Stimulated activated CD8-positive, alpha-beta memory T cell treated with anti-CD3 and anti-CD28 coated beads, Interleukin-4, amount 100 ng/mL, for 24 hours (primary cell): ENCODE results near the gene RNF214.
"Not testable (repeated sequence)": the region's sequence is repeated elsewhere in the genome, so short reads cannot be mapped to it uniquely, and the experiment has no call there.

Experiments used
- DNase-seq: peaks from one replicate; pipeline ENCODE4 v3.0.0-alpha.2; 2020; ENCODE audit warnings: low read depth

The RNF214 gene

DNA sequence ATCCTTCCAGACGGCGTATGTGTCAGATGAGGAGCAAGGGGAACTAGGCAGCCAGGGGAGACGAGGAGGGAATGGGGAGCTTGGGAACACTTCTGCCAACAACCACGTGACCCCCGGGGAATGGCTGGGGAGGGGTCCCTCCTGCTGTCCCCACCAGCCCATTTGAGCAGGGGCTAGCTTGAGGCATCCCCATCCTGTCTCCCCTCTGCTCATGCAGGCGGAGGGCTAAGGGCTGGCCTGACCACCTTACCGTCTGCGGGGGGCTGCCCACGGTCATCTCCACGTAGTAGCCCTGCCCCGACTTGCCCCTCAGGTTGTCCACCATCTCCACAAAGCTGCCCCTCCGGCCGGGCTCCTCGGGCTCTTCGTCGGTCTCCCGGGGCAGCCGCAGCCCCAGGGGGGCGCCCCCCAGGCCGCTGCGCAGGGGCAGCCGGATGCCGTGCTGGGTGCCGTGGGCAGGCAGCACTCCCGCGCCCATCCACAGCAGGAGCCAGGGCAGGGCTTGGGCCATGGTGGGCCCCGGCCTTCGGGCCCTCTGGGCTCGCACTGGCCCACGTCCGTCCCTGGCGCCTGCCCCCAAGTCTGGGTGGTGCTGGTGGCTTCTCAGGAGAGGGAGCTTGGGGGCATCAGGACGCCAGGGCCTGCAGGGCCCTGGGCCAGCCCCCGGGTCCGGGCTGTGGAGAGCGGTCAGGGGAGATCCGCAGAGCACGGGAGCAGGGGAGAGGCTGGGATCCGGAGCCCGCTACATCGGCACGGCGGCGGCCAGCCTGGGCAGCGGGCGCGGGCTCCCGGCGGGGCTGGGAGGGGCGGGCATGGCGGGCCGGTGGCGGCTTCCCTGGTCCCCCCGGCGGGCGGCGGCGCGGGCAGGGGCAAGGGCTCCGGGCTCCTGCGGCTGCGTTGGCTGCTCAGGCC, 83.1 kb downstream of the RNF214 start:
- DNase-seq = no peak

DNA sequence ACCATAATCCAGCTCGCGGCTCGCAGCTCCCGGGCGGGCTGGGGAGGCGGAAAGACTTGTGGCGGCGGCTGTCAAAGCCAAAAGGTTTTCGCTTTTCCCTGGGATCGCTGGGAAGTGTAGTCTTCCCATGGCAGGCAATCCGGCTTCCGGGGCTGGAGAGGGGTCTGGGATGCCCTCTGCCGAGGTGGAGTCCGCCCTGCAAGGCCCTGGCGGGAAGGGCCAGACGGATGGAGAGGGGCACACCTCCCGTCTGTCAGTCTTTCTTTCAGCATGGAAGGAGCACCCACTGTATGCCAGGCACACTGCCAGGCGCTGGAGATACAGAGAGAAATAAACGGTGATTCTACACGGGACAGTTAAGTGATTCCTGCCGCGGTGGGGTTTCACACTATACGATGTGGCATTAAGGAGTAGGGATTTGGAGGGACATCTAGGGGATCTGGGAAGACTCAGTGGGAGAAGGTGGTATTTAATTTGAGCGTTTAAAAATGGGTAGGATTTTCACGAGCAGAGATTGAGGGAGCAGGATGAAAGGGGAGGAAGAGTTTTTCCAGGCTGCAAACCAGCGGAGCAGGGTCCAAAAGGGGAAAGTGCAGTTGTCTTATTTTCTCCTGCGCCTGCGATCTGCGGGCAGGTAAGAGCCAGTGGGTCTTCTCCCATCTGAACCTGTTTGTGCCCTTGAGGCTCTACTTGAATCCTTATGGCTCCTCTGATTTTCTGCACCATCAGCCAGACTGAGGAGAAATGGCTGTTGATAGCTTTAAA, 83.9 kb downstream of the RNF214 start, which contains the start of gene BACE1:
Gene BACE1 (minus strand): TSS at position 60 of the 765 bp plus-strand sequence. CDS start 461 bp downstream, outside the sequence.
- DNase-seq = no peak

DNA sequence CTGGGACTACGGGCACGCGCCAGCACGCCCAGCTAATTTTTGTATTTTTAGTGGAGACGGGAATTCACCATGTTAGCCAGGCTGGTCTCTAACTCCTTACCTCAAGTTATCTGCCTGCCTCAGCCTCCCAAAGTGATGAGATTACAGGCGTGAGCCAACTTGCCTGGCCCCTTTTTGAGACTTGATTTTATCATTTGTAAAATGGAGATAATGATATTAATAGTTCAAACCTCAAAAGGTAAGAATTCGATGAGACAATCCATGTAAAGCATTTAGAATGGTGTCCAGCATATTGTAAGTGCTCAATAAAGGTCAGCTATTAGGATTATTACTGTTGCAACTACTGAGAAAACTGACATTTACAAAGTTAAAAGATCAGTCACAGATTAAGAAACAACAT, 86.3 kb downstream of the RNF214 start:
- DNase-seq = no peak

DNA sequence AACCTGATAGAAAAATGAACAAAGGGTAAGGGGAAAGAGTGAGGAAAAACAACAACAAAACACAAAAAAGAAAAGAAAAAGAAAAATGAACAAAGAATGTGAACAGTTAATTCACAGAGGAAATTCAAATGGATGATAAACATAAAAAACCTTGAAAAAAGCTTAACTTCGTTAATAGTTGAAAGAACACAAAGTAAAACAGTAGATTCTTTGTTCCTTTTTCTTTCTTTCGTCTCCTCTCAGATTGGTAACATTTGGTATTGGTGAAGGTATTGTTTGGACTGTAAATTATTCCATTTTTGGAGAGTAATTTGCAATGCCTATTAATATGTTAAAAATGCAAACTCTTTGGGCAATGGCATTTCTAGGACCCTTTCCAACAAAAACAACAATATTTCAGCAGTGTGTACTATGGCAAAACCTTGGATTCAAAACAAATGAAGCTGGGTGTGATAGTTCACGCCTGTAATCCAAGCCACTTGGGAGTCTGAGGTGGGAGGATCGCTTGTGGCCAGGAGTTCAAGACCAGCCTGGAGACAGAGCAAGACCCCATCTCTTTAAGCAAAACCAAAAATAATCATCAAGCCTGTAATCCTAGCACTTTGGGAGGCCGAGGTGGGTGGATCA, 86.9 kb downstream of the RNF214 start:
- no peak for DNase-seq

DNA sequence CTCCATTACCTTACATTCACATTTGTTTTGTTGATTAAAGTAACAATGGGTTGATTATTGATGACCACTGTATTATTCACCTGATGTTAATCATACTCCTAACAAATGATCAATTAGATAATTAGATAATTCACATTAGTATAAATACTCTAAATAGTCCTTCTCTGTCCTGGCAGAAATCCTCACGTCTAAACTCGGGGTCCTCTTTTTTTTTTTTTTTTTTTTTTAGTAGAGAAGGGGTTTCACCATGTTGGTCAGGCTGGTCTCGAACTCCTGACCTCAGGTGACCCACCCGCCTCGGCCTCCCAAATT, 94.7 kb downstream of the RNF214 start:
- not testable (repeated sequence) for DNase-seq

DNA sequence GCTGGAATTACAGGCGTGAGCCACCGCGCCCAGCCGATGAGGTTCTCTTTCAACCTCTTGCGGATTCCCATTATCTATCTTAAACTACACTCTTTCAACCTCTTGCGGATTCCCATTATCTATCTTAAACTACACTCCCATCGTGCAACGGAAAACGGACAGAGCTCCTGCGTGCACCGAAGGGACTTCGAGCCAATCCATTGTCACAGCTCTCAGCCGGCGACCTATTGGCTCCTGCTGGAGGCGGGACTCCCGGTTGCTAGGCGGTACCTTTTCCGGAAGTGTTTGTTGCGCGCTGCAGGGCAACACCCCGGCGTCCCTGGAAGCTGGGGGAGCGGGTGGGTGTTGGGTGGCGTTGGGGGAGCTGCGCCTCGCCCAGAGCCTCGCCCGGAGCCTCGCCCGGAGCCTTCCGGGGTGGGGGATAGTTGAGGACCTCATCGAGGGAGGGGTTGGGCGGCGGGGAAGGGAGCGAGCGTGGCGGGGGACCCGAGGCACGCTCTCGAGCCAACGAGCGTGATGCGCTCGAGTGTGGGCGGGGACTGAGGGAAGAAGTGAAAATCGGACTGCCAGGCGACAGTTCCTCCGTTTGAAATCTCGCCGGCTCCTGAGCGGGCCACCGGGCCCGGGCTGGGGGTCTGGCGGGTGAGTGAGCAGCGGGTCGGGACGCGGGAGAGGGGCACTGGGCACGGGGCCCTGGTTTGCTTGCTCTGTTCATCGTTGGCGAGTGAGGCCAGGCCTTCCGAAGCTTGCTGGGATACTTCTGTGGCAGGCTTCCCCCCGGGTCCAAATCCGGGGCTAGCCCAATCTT, 95.3 kb downstream of the RNF214 start, which contains the start of gene CEP164:
Gene CEP164 (plus strand): TSS at position 288 of the 808 bp plus-strand sequence. CDS start 10,733 bp downstream, outside the sequence.
- peak; percentile 89 for DNase-seq

DNA sequence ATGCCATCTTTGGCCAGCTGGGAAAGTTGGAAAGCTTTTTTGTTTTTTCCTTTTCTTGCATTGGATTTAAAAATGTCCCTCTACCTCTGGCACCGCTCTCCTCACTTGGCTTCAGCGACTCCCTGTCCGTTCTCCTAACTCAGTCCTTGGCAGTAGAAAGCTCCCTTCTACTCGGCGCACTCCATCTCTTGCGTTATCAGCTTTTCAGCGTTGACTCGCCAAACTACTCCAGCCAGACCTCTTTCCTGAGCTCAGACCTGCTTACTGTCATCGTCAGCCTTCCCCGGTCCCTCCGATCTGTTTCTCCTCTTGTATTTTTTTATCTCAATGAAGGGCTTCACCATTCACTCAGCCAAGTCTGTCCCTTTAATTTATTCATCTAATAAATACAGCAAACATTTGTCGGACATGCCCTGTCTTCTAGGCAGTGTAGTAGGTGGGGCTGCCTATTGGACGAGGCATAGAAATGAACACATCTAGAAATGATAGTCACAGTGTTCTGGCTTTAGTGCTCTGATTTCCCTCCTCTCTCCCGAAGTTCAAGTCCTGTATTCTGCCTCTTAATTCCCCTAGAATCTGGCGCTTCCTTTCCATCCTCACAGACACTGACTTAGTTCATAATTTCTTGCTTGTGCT, 96.0 kb downstream of the RNF214 start:
- DNase-seq = no peak

DNA sequence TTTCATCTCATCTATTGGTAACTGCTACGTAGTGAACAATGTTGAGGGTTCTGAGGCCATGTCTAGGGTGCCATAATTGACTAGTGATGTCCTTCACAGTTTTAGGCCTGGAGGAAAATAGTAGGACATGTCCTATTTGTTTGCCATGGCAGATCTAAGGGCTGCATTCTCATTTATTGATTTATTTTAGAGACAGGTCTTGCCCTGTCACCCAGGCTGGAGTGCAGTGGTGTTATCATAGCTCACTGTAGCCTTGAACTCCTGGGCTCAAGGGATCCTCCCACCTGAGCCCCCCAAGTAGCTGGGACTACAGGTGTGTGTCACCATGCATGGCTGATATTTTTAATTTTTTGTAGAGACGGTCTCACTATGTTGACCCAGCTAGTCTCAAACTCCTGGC, 100.4 kb downstream of the RNF214 start:
- no peak for DNase-seq

DNA sequence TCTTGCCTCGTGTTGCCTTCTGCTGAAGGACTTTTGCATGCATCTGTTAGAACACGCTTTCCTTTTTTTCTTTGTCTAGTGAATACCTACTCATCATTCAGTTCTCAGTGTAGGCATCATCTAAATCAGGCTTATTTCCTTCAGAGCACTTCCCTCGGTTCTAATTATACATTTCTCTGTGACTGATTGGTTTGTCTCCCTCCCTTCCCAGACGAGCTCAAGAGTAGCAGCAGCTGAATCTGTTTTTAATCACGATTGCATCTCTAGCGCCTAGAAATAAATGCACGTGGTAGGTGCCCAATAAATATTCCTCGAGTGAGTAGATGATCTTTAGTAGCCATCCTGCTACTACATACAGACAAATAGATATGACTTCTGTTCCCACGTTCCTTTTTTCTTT, 101.4 kb downstream of the RNF214 start:
- DNase-seq = no peak

DNA sequence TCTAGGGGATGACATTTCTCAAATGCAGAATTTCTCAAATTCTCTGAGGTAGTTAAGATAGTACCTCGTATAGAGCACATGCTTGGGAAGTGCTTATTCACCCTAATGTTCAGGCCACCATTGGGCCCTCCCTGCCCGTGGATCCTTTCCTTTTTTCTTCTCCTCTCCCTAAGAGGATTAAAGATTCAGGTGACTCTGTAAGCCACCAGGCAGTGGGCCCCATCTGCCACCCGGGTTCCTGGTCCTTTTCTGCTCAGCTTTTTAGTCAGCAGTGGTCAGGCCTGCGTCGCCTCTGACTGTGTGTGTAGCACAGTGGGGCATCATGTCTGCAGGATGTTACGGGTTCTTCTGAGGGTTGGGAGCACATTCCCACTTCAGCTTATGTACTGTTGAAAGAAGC, 102.4 kb downstream of the RNF214 start:
- DNase-seq = no peak

DNA sequence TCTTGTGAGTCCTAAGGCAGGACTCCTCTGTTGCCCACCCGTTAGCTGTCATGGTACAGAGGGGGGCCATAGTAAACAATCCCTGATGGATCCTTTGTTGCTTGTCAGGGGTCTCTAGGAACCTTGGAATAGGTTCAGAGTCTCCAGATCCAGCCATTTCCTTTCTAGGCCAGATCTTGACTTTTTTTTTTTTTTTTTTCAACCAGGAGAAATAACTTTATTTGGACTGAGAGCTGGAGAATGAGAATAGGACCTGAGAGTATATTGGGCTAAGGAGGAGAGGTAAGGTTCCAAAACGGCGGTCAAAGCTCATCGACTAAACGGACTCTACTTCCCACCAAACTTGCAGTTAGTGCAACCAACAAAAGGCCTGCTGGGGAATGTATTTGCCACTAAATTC, 102.9 kb downstream of the RNF214 start:
- no peak for DNase-seq
